ENCODE data around the gene CCNI2. TPM values are rescaled to one million over a fixed set of nuclear protein-coding genes. Genes with fewer than 3 reads are reported as not detected.

CCNI2 gene
- total and polyA plus RNA-seq, 8 donors: 0.42 to 2.5 (median 1.1) TPM

DNA sequence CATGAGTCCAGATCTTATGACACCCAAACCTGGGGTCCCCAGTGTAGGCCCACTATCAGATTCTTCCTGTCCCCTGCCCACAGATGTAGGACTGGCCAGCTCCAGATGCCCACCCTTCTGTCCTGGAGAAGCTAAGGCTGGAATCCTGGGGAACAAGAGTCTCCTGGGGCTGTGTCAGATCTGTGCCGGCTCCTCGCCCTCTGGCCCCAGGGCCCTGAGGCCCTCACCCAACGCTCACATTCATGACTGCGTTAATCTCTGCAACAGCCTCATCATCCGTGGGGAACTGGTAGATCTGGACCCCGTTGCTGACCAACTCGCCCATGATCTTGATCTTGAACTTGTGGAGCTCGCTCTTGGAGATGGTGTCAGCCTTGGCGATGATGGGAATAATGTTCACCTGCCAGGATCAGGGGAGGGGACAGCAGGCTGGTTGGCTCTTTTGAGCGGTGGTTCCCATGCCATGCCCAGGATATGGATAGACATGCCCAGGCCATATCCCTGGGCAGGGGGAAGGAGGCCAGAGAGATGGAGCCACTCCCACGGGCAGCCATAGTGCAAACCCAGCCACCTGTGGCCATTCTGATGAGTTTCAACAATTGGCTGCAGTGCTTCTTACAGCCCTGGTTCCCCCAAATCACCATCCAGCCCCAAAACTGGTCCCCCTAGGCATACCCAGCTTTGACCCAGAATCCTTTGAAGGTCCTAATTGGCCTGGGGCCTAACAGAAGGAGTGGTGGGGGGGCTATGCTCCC, 15.2 kb downstream of the CCNI2 start:
- Histone ChIP-seq H3K27me3 (no peaks in the 10 kb centered on the region), H3K4me1 (peaks cover 3 to 5% of the 10 kb centered on the region in 2 donors), H3K36me3 (peaks cover 0 to 74% of the 10 kb centered on the region in 2 donors), H3K27ac (no peak overlapping the region), H3K4me3 (no peak overlapping the region), H3K9me3 (no peaks in the 10 kb centered on the region)
- DNase-seq (no peak), ATAC-seq (no peak)
- TF ChIP-seq, protein P1, sequence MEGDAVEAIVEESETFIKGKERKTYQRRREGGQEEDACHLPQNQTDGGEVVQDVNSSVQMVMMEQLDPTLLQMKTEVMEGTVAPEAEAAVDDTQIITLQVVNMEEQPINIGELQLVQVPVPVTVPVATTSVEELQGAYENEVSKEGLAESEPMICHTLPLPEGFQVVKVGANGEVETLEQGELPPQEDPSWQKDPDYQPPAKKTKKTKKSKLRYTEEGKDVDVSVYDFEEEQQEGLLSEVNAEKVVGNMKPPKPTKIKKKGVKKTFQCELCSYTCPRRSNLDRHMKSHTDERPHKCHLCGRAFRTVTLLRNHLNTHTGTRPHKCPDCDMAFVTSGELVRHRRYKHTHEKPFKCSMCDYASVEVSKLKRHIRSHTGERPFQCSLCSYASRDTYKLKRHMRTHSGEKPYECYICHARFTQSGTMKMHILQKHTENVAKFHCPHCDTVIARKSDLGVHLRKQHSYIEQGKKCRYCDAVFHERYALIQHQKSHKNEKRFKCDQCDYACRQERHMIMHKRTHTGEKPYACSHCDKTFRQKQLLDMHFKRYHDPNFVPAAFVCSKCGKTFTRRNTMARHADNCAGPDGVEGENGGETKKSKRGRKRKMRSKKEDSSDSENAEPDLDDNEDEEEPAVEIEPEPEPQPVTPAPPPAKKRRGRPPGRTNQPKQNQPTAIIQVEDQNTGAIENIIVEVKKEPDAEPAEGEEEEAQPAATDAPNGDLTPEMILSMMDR (IDR thresholded peaks at IDR 0.05): no peak
- intact Hi-C loops (cut with DNase I): no loop called here

GRCh38 chr5:132763181-132764036, 16.2 kb downstream of the CCNI2 start:
- TF ChIP-seq, protein P1 (IDR thresholded peaks at IDR 0.05): no peak
- H3K9me3 ChIP-seq: no peaks in the 10 kb centered on the region
- H3K27ac ChIP-seq: no peak overlapping the region
- no peak for ATAC-seq
- H3K36me3 ChIP-seq: peaks cover 0 to 66% of the 10 kb centered on the region in 2 donors
- H3K4me1 ChIP-seq: peaks cover 10 to 11% of the 10 kb centered on the region in 2 donors
- DNase-seq: no peak
- intact Hi-C loops (cut with DNase I): no loop called here
- no peaks in the 10 kb centered on the region for H3K27me3 ChIP-seq
- H3K4me3 ChIP-seq: no peak overlapping the region

DNA sequence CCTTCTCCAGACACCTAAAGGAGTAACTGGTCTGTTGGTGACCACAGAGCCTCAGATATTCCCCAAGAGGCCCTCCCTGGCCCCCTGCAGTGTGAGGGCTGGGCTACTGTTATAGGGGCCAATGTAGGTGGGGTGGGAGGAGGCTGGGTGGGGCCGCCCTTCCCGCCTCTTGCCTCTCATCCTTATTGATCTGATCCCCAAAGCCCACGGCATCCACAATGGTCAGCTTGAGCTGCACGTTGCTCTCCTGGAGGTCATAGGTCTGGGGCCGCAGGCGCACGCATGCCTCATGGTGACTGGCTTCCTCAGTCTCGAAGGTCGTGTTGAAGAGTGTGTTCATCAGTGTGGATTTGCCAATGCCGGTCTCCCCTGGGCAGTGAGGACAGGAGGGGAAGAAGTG, 16.8 kb downstream of the CCNI2 start:
- H3K36me3 ChIP-seq: peaks cover 0 to 59% of the 10 kb centered on the region in 2 donors
- intact Hi-C loops (cut with DNase I): no loop called here
- TF ChIP-seq, protein P1 (IDR thresholded peaks at IDR 0.05): no peak

GRCh38 chr5:132764671-132765238, 17.5 kb downstream of the CCNI2 start:
- DNase-seq: no peak
- H3K27me3 ChIP-seq: no peaks in the 10 kb centered on the region
- intact Hi-C loops (cut with DNase I): no loop called here
- TF ChIP-seq, protein P1 (IDR thresholded peaks at IDR 0.05): no peak
- H3K36me3 ChIP-seq: peaks cover 0 to 52% of the 10 kb centered on the region in 2 donors
- H3K4me1 ChIP-seq: peaks cover 13% of the 10 kb centered on the region in 2 donors
- no peak for ATAC-seq
- no peaks in the 10 kb centered on the region for H3K9me3 ChIP-seq
- no peak overlapping the region for H3K27ac ChIP-seq
- H3K4me3 ChIP-seq: no peak overlapping the region

More for the DNA sequence above, 16.8 kb downstream of the CCNI2 start:
- no peak for DNase-seq
- H3K27me3 ChIP-seq: no peaks in the 10 kb centered on the region
- H3K27ac ChIP-seq: no peak overlapping the region
- H3K4me3 ChIP-seq: no peak overlapping the region
- H3K4me1 ChIP-seq: peaks cover 13% of the 10 kb centered on the region in 2 donors
- no peaks in the 10 kb centered on the region for H3K9me3 ChIP-seq
- no peak for ATAC-seq

Measured in left lung (tissue), 10 donors.